T-helper 2 cell (primary cell): ENCODE measurements around the gene GTF2A2.
"Not testable (repeated sequence)": the region's sequence is repeated elsewhere in the genome, so short reads cannot be mapped to it uniquely, and the experiment has no call there.

Experiments
- DNase-seq, 5 experiments: peaks; one replicate each; pipeline versions ENCODE4 v3.0.0 to v3.0.0-alpha.2; 2012 to 2022

The GTF2A2 gene

GRCh38 chr15:59668556-59668955, 11.2 kb upstream of the GTF2A2 start:
- DNase-seq: no peak

- DNase-seq: no peak
Observed at GRCh38 chr15:59662260-59662659, 4.9 kb upstream of the GTF2A2 start.

- DNase-seq: no peak
Observed at GRCh38 chr15:59659366-59659765, 2.1 kb upstream of the GTF2A2 start.

GRCh38 chr15:59657635-59658125, 365 bp upstream of the GTF2A2 start:
- DNase-seq: no peak

GRCh38 chr15:59654046-59654445, 3.3 kb downstream of the GTF2A2 start:
- no peak for DNase-seq

- DNase-seq: peak in 1 of 5 experiments; percentile 37
Observed at GRCh38 chr15:59649603-59650002, 7.7 kb downstream of the GTF2A2 start.

GRCh38 chr15:59647085-59647484, 10.2 kb downstream of the GTF2A2 start:
- no peak for DNase-seq

- DNase-seq: no peak
Observed at GRCh38 chr15:59646277-59646676, 11.0 kb downstream of the GTF2A2 start.

GRCh38 chr15:59645812-59646211, 11.5 kb downstream of the GTF2A2 start:
- DNase-seq: not testable (repeated sequence)

- no peak for DNase-seq
Observed at GRCh38 chr15:59644756-59645155, 12.6 kb downstream of the GTF2A2 start.

GRCh38 chr15:59642351-59642750, 15.0 kb downstream of the GTF2A2 start:
- no peak for DNase-seq

GRCh38 chr15:59637507-59637906, 19.8 kb downstream of the GTF2A2 start:
- not testable (repeated sequence) for DNase-seq

GRCh38 chr15:59636184-59636583, 21.1 kb downstream of the GTF2A2 start:
- DNase-seq: no peak

- DNase-seq: no peak
Observed at GRCh38 chr15:59632714-59633113, 24.6 kb downstream of the GTF2A2 start.

- DNase-seq: peak in 2 of 5 experiments; percentile 22 to 77
Observed at GRCh38 chr15:59622289-59622688, 35.0 kb downstream of the GTF2A2 start.

- DNase-seq: no peak
Observed at GRCh38 chr15:59618406-59618805, 38.9 kb downstream of the GTF2A2 start.

- peak in 1 of 5 experiments; percentile 7 for DNase-seq
Observed at GRCh38 chr15:59616379-59616778, 40.9 kb downstream of the GTF2A2 start.

- no peak for DNase-seq
Observed at GRCh38 chr15:59615661-59616060, 41.7 kb downstream of the GTF2A2 start.

GRCh38 chr15:59614153-59614552, 43.2 kb downstream of the GTF2A2 start:
- DNase-seq: no peak

- DNase-seq: no peak
Observed at GRCh38 chr15:59611276-59612260, 45.7 kb downstream of the GTF2A2 start, which contains the start of gene GCNT3. Gene GCNT3, plus strand, starts transcription at chr15:59611783. Its CDS starts 6,456 bp downstream, at chr15:59618239.

- DNase-seq: no peak
Observed at GRCh38 chr15:59609730-59610712, 47.3 kb downstream of the GTF2A2 start.

GRCh38 chr15:59605994-59606393, 51.3 kb downstream of the GTF2A2 start:
- no peak for DNase-seq

GRCh38 chr15:59598461-59598860, 58.9 kb downstream of the GTF2A2 start:
- DNase-seq: no peak
